GM21737 (cell line): Measurements from ENCODE around the gene FRAT2.

Experiments
- ATAC-seq: cut with Tn5 transposase; IDR thresholded peaks from one replicate; pipeline ENCODE4 v1.9.1; 2021; ENCODE audit warnings: mild to moderate bottlenecking, moderate library complexity; ENCODE audit not compliant: unreplicated experiment

FRAT2 gene, protein sequence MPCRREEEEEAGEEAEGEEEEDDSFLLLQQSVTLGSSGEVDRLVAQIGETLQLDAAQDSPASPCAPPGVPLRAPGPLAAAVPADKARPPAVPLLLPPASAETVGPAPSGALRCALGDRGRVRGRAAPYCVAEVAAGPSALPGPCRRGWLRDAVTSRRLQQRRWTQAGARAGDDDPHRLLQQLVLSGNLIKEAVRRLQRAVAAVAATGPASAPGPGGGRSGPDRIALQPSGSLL

GRCh38 chr10:97334370-97335175, at the start of gene FRAT2:
FRAT2 (minus strand) TSS chr10:97334729; CDS start chr10:97334572, 157 bp downstream.
- ATAC-seq: peak; percentile 84

DNA sequence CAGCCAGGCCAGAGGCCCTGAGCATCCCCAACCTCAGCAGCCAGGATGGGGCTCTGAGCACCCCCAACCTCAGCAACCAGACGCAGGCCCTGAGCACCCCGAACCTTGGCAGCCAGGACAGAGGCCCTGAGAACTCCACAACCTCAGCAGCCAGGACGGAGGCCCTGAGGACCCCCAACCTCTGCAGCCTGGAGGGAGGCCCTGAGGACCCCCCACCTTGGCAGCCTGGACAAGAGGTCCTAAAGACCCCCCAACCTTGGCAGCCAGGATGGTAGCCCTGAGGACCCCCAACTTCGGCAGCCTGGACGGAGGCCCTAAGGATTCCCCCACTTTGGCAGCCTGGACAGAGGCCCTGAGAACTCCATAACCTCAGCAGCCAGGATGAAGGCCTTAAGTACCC, 49.6 kb upstream of the FRAT2 start:
- ATAC-seq: no peak

- no peak for ATAC-seq
Observed at GRCh38 chr10:97383159-97383558, 48.6 kb upstream of the FRAT2 start.

- ATAC-seq: no peak
Observed at GRCh38 chr10:97381626-97382025, 47.1 kb upstream of the FRAT2 start.

DNA sequence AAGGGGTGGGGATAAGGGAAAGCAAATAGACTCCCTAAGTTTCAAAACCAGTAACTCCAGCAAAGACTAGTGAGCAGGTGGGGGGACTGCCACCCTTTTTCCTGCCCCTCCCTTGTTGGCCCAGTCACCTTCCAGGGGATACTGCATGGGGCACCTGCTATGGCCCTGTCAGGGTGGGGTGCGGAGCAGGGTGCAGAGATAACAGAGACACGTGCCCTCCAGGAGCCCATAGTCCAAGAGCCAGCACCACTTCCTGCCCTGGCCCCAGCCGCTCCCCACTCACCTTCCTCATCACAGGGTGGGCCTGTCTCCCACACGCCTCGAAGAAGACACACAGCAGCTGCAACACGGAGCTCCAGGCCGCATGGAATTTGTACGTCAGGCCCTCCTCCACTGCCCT, 46.0 kb upstream of the FRAT2 start:
- no peak for ATAC-seq

DNA sequence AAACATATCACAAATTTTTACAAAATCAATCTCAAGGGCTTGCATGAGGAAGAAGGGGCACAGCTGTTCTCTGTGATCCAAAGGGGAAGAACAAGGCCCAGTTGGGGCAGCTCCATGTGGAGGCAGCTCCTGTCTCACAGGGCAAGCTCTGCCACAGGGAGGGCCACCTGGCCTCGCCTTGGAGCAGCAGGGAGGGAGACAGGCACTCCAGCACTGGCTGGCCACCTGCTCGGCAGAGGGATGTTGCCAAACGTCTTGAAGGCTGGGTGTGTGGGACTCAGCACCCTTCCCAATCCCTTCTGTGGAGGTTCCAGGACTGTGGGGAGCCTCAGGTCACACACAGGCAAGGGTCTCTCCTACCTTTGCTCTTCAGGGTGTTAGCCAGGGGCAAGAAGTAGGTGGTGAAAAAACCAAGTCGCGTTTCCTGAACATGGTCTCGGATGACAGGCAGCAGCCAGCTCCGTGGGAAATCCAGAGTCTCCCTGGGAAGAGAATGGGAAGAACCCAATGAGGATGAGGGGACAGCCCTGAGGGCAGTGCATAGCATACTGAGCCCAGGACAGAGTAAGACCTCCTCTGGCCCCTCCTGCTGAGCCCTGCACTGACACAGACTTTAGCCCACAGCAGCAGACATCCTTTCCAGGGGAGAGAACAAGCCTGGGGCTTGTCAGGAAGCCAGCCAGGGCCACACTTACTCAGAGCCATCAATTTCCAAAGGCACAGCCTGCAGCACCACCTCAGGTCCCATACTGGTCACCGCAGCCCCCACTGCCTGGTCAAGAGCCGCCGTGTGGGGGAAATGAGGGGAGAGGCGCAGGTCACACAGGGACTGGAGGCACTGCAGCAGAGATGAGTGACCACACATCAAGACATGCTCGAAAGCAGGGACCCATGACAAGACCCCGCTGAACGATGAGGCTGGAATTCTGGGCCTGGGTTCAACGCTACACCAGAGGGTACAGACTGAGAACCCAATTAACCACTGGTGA, 44.7 kb upstream of the FRAT2 start:
- ATAC-seq: no peak

DNA sequence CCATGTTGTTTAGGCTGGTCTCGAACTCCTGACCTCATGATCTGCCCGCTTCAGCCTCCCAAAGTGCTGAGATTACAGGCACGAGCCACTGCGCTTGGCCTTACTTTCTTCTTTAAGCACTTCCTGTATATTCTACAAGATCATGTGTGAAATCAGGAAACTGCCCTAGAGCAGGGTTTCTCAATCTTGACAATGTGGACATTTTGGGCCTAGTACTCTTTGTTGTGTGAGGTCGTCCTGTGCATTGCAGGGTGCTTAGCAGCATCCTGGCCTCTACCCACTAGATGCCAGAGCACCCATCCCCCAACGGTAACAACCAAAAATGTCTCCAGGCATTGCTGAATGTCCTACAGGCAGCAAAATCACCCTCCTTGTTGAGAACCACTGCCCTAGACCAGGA, 41.9 kb upstream of the FRAT2 start:
- ATAC-seq: no peak

- ATAC-seq: no peak
Observed at GRCh38 chr10:97373456-97373855, 38.9 kb upstream of the FRAT2 start.

DNA sequence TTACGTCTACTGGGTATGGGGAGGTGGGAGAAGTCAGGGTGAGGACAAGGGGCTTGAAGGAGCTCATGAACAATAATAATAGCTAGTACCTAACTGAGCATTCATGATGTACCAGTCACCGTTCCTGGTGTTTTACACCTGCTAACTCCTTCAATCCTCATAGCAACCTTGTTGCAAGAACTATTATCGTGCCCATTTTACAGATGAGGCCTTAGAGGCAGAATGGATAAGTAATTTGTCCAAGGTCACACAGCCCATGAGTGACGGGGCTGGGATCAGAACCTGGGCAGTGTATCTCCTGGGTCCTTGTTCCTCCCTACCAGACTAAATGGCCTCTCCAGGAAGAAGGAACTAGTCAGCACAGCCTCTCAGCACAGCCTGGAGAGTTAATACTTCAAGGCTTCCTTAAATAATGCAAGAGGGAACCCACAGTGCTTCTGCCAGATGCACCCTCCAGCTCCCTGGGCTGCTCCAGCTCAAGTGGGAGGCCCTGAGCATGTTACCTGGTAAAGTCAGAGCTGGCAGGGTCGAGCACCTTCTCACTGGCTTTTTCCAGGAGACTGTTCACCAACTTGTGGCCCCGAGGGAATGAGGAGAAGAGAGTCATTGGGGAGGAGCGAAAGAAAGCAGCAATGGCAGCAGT, 37.8 kb upstream of the FRAT2 start:
- no peak for ATAC-seq

DNA sequence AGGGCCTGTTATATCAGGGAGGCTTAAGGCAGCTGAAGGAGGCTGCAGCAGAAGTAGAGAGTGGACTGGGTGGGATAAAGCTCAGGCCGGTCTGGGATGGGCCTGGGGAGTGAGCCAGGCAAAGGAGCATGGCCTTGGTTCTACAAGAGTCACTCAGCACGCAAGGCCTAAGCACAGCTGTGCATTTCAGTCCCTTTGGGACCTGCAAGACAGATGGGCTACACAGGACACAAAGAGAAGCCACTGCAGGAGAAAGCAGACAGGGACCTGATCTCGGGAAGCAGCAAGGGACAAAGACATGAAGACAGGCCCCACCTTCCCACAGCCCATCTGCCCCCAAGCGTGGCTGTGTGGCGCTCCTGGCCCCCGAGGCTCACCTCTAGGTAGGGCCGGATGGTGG, 37.2 kb upstream of the FRAT2 start:
- no peak for ATAC-seq

DNA sequence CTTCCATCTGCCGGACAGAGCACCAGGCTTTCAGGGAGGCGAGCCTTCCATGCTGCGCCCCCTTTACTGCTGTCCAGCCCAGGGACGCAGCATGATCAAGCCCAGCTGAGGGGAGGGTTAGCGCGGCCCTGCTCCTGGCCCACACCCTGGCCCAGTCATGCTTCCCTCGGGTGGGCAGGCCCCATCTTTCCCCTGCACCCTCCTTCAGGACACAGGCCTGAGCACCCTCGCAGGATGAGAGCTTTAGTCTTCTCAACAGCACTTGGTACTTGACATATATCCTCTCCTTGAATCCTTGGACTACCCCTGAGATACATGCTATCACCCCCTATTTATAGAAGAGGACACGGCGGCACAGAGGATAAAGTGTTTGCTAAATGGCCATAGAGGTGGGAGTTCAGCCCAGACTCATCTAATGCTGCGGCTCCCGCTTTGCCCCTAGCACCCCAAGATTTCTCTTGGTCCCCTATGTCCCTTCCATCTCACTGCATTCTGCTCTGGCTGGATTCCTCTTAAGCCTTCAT, 32.7 kb upstream of the FRAT2 start:
- ATAC-seq: no peak

DNA sequence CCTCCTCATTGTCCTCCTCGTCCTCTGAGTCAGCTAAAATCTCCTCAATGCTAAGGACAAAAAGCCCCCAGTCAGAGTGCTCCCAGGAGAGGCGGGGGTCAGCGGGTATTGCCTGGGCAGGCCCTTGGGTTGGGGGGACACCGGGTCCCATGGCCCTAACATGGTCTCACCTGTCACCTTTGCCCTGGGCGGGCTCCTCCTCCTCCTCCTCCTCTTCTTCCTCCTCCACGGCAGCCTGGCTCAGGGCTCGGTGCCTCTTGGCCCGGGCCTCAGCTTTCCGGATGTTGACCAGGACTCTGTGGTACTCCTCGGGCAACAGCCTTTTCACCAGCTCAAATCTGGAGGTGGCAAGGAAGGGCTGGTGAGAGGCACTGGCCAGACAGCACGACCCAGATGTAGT, 32.0 kb upstream of the FRAT2 start:
- no peak for ATAC-seq

- ATAC-seq: no peak
Observed at GRCh38 chr10:97365761-97366351, 31.3 kb upstream of the FRAT2 start.

GRCh38 chr10:97363071-97363470, 28.5 kb upstream of the FRAT2 start:
- no peak for ATAC-seq

DNA sequence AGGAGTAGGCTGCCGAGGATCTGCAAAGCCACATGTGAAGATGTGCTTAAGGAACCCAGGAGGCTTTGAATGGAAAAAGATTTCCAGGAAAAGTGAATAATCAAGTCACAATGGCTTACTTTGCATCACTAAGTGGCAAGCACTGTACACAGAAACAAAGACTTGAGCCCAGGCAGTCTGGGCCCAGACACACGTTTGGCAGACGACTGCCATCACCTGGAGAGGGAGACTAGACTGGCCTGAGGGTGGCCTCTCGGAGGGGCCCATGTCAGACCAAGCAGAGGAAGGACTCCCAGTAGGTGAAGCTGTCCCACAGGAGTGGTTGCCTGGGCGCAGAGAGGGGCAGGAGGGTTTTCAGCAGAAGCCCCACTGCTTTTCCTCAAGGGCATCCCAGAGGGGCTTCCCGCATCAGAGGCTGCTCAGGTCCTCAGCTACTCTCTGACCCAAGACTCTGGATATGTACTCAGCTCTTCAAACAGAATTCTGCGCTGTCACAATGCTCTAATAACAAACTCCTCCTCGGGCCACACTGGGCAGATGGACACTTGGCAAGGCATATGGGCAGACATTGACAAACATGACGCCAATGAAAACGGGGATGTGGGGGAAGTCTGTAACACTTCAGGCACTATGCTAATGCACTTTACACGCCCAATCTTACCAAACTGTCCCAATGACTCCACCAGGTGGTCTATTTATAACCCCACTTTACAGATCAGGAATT, 27.9 kb upstream of the FRAT2 start:
- no peak for ATAC-seq

DNA sequence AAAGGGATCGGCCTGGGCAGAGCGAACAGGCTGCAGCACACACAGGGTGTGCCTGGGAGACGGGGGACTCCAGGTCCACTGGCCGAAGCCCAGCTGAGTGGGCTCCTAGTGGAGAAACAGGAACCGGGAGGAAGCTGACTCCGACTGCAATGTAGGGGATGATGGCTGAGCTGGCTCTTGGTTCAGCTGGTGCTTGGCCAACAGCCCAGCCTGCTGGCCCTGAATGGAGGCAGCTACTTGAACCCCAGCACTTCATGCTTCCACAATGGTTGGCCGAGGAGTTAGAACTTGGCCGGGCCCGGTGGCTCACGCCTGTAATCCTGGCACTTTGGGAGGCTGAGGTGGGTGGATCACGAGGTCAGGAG, 27.0 kb upstream of the FRAT2 start:
- ATAC-seq: no peak

DNA sequence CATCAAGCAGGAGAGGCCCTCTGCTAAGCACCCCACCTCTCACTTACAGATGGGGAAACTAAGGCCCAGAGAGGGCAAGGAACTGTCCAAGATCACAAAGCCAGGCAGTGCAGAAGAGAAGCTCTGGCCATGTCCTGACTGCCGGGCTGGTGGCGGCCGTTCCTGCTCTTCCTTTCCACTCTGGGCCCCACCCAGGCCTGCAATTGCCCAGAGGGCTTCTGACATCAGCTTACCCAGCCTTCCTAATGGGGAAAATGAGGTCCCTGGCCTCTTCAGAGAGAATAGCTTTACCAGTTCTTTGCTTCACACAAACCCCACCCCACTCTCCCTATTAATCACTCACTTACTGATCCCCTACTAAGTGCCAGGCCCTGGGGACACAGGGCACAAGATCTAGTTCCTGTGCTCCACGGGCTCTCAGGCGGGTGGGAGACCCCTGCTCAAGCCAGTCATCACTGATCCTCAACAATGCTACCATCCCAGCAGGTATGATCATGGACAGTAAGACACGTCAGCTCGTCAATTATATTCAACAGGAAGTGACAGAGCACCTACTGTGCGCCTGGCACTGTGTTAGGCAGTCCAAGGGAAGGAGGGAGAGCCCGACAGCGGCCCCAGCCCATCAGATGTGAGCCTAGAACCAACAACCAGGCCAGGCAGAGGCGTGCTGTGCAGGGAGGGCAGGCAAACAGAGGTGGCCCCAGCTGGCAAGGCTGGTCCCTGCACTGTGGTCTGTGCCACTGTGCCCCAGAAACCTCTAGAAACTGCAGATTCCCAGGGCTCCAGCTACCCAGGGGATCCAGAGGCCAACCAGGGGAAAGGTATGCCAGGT, 26.4 kb upstream of the FRAT2 start:
- no peak for ATAC-seq

DNA sequence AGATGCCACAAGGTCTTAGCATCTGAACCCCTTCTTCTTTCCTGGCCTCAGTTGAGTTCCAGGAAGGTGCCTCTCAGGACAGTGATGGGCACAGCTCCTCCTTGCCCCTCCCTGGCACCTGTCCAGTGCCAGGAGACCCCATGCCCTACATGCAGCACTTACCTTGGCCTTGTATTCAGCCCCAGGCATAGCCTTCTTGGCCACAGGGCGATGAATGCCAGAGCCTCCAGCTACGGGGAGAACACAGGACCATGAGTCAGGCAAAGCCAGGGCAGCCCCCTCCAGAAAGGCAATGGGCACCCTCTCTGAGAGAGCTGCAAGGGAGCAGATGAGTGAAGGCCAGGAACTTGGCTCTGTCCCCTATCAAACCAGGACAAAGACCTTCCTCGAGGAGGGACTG, 24.3 kb upstream of the FRAT2 start:
- ATAC-seq: no peak

- no peak for ATAC-seq
Observed at GRCh38 chr10:97358349-97358748, 23.8 kb upstream of the FRAT2 start.
